ENCODE data around the gene DLGAP1.

DNA sequence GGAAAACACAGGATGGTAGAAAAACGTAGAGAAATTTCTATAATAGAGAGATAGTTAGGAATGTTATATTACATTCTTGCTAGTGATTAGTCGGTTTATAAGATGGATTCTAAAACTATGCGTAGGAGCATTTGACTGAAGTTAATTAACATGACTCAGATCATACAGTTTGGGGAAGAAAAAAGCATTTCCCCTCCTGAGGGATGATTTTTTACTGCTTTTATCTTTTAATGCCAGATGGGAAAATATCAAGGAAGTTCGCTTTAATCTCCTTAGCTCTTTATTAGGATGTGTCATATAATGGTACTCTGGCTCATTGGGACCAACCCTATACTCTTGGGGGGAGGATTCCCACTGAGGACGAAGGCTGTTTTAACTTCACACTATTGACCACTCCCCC lies 503.1 kb downstream of the DLGAP1 start:
- TF ChIP-seq, protein P1, sequence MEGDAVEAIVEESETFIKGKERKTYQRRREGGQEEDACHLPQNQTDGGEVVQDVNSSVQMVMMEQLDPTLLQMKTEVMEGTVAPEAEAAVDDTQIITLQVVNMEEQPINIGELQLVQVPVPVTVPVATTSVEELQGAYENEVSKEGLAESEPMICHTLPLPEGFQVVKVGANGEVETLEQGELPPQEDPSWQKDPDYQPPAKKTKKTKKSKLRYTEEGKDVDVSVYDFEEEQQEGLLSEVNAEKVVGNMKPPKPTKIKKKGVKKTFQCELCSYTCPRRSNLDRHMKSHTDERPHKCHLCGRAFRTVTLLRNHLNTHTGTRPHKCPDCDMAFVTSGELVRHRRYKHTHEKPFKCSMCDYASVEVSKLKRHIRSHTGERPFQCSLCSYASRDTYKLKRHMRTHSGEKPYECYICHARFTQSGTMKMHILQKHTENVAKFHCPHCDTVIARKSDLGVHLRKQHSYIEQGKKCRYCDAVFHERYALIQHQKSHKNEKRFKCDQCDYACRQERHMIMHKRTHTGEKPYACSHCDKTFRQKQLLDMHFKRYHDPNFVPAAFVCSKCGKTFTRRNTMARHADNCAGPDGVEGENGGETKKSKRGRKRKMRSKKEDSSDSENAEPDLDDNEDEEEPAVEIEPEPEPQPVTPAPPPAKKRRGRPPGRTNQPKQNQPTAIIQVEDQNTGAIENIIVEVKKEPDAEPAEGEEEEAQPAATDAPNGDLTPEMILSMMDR (IDR thresholded peaks at IDR 0.05 in 4 of 5, conservative IDR thresholded peaks at IDR 0.05 in 1 of 5), result no peak
- TF ChIP-seq POLR2A (IDR thresholded peaks at IDR 0.05), result no peak
